BLaER1 (cell line): ENCODE data around the gene BEST1.

Experiments
- H3K27ac ChIP-seq: shearing (Covaris generic); formaldehyde crosslinking; 2 replicates; pipeline ENCODE4 v1.8.1; 2022
- H3K27me3 ChIP-seq: shearing (Covaris generic); formaldehyde crosslinking; 2 replicates; pipeline ENCODE4 v1.8.1; 2022
- H3K36me3 ChIP-seq: shearing (Covaris generic); formaldehyde crosslinking; 2 replicates; pipeline ENCODE4 v1.8.1; 2022
- H3K4me1 ChIP-seq: shearing (Covaris generic); formaldehyde crosslinking; 2 replicates; pipeline ENCODE4 v1.8.1; 2022
- H3K4me2 ChIP-seq: shearing (Covaris generic); formaldehyde crosslinking; 2 replicates; pipeline ENCODE4 v1.8.1; 2022
- H3K4me3 ChIP-seq: shearing (Covaris generic); formaldehyde crosslinking; 2 replicates; pipeline ENCODE4 v1.8.1; 2022
- H3K9ac ChIP-seq: shearing (Covaris generic); formaldehyde crosslinking; 2 replicates; pipeline ENCODE4 v1.8.1; 2022
- H3K9me3 ChIP-seq: shearing (Covaris generic); formaldehyde crosslinking; 2 replicates; pipeline ENCODE4 v1.8.1; 2022
- H4K20me1 ChIP-seq: shearing (Covaris generic); formaldehyde crosslinking; 2 replicates; pipeline ENCODE4 v1.8.1; 2022
- Cebpa-rat ChIP-seq: shearing (Covaris generic); IDR thresholded peaks from 2 replicates; pipeline ENCODE4 v1.8.1; 2022

Gene BEST1

DNA sequence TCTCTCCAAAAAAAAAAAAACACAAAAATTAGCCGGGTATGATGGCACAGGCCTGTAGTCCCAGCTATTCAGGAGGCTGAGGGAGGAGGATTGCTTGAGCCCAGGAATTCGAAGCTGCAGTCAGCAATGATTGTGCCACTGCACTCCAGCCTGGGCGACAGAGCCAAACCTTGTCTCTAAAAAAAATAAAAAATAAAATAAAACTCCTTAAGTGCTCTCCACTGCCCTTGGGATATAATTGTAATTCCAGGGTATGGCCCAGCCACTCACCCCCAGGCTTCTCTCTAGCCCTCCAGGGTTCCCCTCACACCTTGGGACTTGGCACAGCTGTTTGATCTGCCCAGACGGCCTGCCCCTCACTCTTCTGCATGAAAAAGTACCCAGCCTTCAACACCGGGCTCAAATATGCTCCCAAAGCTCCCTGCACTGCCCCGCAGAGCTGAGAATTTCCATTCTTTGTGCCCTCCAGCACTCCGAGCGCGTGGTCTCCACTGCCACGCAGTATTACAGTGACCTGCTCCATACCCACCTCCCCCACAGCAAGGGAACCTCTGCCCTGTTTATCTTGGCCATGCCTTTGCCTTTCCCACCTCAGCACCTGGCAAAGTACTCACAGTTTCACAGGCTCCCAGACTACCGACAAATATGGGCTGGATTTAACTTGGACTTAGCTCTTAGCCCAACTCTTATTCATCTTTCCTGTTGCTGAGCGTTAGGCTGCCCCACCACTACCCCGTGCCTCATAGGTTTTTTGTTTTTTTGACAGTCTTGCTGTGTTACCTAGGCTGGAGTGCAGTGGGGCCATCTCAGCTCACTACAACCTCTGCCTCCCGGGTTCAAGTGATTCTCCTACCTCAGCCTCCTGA lies 24.8 kb downstream of the BEST1 start:
- Histone ChIP-seq H3K27ac (no peak overlapping the region), H3K27me3 (no peaks in the 10 kb centered on the region; the same call in 1 of the 2 replicates), H3K36me3 (no peaks in the 10 kb centered on the region), H3K4me2 (peak overlapping the region; percentile 61; the same call in 1 of the 2 replicates), H3K4me1 (peaks cover 58% of the 10 kb centered on the region), H3K9me3 (no peaks in the 10 kb centered on the region), H4K20me1 (no peaks in the 10 kb centered on the region; the same call in 1 of the 2 replicates), H3K4me3 (no peak overlapping the region), H3K9ac (no peak overlapping the region)
- no peak for TF ChIP-seq Cebpa-rat

- TF ChIP-seq Cebpa-rat = no peak
- Histone ChIP-seq H3K4me2 (peak overlapping the region; percentile 61), H3K4me1 (peaks cover 50% of the 10 kb centered on the region)
Observed at GRCh38 chr11:61975638-61976419, 25.7 kb downstream of the BEST1 start.

DNA sequence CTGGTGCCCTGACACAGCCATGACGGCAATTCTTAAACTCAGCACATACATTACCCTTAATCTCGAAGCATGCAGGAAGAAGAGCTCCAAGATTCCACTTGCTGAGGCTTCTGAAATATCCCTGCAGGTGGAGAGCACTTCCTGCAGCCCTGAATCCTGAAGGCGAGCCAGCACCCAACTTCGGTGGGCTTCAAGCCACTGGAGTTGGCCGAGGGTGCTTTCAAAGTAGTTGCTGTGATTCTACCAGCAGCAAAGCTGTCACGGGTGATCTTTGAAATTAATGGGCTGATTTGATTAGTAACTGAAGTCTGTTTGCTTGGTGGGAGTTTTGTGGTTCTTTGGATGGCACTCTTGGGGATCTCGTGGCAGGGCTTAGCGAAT lies 26.3 kb downstream of the BEST1 start:
- no peak overlapping the region for H3K9ac ChIP-seq
- peaks cover 50% of the 10 kb centered on the region for H3K4me1 ChIP-seq
- no peaks in the 10 kb centered on the region for H3K36me3 ChIP-seq
- H4K20me1 ChIP-seq = no peaks in the 10 kb centered on the region; the same call in 1 of the 2 replicates
- H3K9me3 ChIP-seq = no peaks in the 10 kb centered on the region
- H3K27ac ChIP-seq = no peak overlapping the region
- no peak overlapping the region for H3K4me3 ChIP-seq
- TF ChIP-seq Cebpa-rat = no peak
- no peaks in the 10 kb centered on the region; the same call in 1 of the 2 replicates for H3K27me3 ChIP-seq
- peak overlapping the region; percentile 61 for H3K4me2 ChIP-seq

More at GRCh38 chr11:61975638-61976419, 25.7 kb downstream of the BEST1 start:
- H3K36me3 ChIP-seq = no peaks in the 10 kb centered on the region
- H3K4me3 ChIP-seq = no peak overlapping the region
- no peak overlapping the region for H3K27ac ChIP-seq
- no peaks in the 10 kb centered on the region; the same call in 1 of the 2 replicates for H3K27me3 ChIP-seq
- H4K20me1 ChIP-seq = no peaks in the 10 kb centered on the region; the same call in 1 of the 2 replicates
- no peaks in the 10 kb centered on the region for H3K9me3 ChIP-seq
- no peak overlapping the region for H3K9ac ChIP-seq

- Histone ChIP-seq H3K4me1 (peaks cover 50% of the 10 kb centered on the region), H3K27ac (no peak overlapping the region), H3K4me3 (no peak overlapping the region), H4K20me1 (no peaks in the 10 kb centered on the region; the same call in 1 of the 2 replicates), H3K9ac (no peak overlapping the region), H3K27me3 (no peaks in the 10 kb centered on the region; the same call in 1 of the 2 replicates), H3K9me3 (no peaks in the 10 kb centered on the region), H3K4me2 (peak overlapping the region; percentile 61; the same call in 1 of the 2 replicates), H3K36me3 (no peaks in the 10 kb centered on the region)
- TF ChIP-seq Cebpa-rat = no peak
Observed at GRCh38 chr11:61976813-61977475, 26.8 kb downstream of the BEST1 start.

DNA sequence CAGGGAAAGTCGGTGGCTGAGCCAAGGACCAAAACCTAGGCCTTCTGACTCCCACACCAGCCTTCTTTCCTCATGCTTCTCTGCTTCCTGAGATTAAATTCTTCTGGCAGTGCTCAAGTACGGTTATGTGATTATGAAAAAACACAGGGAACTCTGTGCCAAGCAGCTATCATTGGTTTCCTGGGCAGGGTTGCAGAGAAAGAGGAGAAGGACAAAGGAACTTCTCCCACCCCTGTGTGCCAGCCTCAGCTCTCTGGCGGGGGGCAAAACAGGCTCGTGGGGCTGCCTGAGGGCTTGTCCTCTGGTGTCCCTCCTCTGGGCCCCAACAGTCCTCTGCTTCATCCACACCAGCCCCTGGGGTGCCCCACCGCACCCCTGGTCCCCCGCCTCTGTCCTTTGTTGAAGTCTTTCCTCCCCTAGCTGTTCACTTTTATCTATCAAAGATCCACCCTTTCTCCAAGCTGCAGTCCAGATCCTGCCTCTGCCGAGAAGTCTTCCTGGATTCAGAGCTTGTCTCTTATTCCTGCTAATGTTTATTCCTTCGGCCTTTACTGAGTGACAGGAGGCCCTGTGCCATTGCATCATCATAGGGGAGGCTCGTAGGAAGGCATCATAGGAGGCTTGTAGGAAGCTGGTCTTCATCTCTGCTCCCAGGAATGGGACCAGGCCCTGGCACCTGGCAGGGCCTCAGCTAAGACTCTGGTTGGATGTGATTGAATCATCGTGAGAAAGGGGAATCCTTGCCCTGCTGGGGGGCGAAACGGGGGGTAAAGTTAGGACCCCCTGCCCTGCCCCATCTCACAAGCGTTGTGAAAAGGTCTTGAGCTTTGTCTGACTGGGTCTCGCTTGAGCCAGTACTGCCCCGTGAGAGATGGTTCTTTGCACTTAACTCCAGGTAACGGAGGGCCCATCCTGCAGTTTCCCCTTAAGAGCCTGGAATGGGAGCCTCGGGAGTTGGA lies 28.8 kb downstream of the BEST1 start:
- Histone ChIP-seq H3K9ac (no peak overlapping the region), H3K9me3 (no peaks in the 10 kb centered on the region), H3K4me3 (no peak overlapping the region), H3K27me3 (no peaks in the 10 kb centered on the region; the same call in 1 of the 2 replicates), H3K4me1 (peaks cover 42% of the 10 kb centered on the region), H3K27ac (no peak overlapping the region), H3K4me2 (no peak overlapping the region), H3K36me3 (no peaks in the 10 kb centered on the region), H4K20me1 (no peaks in the 10 kb centered on the region; the same call in 1 of the 2 replicates)
- TF ChIP-seq Cebpa-rat = no peak

GRCh38 chr11:61980783-61981541 lies 30.8 kb downstream of the BEST1 start:
- Histone ChIP-seq H3K9ac (no peak overlapping the region), H3K27ac (no peak overlapping the region), H3K36me3 (no peaks in the 10 kb centered on the region), H3K9me3 (no peaks in the 10 kb centered on the region), H3K4me3 (no peak overlapping the region), H3K4me2 (peak overlapping the region; percentile 44; the same call in 1 of the 2 replicates), H3K27me3 (no peaks in the 10 kb centered on the region), H4K20me1 (no peaks in the 10 kb centered on the region; the same call in 1 of the 2 replicates), H3K4me1 (peaks cover 33% of the 10 kb centered on the region)
- no peak for TF ChIP-seq Cebpa-rat

DNA sequence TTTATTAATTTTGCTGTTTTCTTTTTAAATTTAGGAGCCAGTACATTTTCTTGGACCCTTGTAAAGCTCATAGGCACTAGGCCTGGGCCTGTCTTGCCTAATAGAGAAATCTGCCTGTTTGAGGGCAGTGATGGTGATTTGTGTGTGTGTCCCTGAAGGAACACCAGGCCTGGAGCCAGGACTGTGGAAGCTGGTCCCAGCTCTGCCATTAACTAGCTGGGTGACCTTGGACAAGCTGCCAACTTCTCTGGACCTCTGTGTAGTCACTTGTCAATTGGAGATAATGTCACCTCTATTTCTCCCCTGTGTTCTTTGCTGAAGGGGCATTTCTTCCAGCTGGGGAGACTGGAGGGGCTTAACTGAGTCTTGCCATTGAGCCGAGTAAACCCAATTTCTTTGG lies 33.3 kb downstream of the BEST1 start:
- no peak overlapping the region for H3K27ac ChIP-seq
- H3K36me3 ChIP-seq = no peaks in the 10 kb centered on the region
- no peak overlapping the region for H3K9ac ChIP-seq
- H3K4me3 ChIP-seq = no peak overlapping the region
- H3K4me2 ChIP-seq = no peak overlapping the region
- no peaks in the 10 kb centered on the region for H4K20me1 ChIP-seq
- H3K27me3 ChIP-seq = no peaks in the 10 kb centered on the region
- H3K9me3 ChIP-seq = peaks cover 23% of the 10 kb centered on the region
- peaks cover 24% of the 10 kb centered on the region for H3K4me1 ChIP-seq
- no peak for TF ChIP-seq Cebpa-rat

GRCh38 chr11:61985869-61986268 lies 35.7 kb downstream of the BEST1 start:
- peaks cover 24% of the 10 kb centered on the region for H3K9me3 ChIP-seq
- no peak overlapping the region for H3K4me2 ChIP-seq
- no peaks in the 10 kb centered on the region for H3K36me3 ChIP-seq
- no peaks in the 10 kb centered on the region for H4K20me1 ChIP-seq
- H3K27ac ChIP-seq = no peak overlapping the region
- no peak overlapping the region for H3K4me3 ChIP-seq
- no peaks in the 10 kb centered on the region for H3K27me3 ChIP-seq
- TF ChIP-seq Cebpa-rat = no peak
- peaks cover 23% of the 10 kb centered on the region for H3K4me1 ChIP-seq
- H3K9ac ChIP-seq = no peak overlapping the region
